HS-5 (cell line): ENCODE data around the gene CUEDC2.

Source experiments
- DNase-seq: peaks from one replicate; pipeline ENCODE4 v3.0.0-alpha.2; 2012; ENCODE audit warnings: low read depth

CUEDC2 gene

GRCh38 chr10:102396730-102397151, 35.6 kb downstream of the CUEDC2 start:
- no peak for DNase-seq

DNA sequence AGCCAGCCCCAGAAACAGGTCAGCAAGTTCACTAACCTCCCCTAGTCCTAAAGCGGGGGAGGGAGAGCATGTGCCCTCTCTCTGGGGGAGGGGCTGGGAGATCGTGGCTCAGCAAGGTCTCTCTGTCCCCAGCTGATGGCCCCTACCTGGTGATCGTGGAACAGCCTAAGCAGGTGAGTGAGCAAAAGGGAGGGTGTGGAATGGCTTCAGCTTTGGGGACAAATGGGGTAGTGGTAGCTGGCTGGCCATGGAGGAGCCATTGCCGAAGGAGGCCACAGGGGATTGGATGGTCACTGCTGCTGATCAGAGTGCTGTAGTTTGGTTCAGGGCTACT, 36.1 kb downstream of the CUEDC2 start:
- DNase-seq = no peak

DNA sequence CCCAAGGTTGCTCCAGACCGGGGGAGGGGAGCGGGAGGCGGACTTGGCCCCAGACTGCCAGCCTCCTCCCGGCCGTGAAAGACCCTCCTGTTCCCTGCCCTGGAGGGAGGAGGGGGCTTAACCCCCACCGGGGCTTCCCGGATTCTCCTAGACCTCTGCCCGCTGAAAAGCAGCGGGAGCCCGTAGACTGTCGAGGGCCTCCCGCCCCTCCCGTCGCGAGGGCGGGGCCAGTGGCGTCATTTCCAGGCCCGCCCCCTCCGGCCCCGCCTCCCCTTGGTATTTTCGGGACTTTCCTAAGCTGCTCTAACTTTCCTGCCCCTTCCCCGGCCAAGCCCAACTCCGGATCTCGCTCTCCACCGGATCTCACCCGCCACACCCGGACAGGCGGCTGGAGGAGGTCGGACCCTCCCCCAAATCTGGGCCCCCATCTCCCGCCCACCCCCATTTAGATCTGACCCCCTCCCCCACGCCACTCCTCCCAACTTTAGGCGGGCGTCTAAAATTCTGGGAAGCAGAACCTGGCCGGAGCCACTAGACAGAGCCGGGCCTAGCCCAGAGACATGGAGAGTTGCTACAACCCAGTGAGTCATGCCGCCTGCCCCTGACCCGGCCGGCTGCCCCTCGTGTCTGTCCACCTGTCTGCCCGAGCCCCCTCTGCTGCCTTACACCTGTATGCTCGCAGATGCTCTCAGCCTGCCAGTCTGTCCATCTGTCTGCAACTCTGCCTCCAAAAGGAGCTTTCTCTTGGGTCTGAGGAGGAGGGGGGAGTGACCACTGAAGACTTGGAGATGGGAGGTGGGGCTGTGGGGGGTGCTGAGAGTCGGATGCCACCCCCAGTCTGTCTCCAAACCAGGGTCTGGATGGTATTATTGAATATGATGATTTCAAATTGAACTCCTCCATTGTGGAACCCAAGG, 36.7 kb downstream of the CUEDC2 start, which contains the start of gene NFKB2:
NFKB2 (plus strand) TSS at position 306 of the 917 bp plus-strand sequence; CDS start at position 561, 255 bp downstream.
- DNase-seq = peak; percentile 48

DNA sequence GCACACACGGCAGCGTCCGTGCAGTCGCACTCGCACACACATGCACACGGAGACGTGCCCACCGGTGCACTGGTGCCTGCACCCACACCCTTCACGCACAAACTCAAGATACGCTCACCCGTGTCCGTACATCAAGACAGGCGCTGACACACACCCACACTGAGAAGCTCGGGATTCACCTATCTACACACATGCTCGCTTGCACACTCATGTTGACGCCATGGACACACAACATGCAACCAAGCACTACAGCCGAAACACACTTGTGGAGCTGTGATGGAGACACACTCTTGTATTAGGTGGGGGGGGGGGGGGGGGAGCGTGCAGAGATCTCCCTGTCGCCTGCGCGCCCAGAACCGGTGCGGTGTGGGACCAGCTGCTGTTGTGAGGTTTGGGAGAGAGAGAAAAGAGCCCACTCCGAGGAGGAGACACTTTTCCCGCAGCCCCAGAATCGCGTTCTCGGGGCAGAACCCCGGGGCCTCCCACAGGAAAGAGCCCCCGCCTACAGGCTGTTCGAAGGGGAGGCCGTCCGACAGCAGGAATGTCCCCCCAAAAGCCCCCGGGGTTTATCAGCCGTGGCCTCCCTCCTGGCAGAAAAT, 37.5 kb downstream of the CUEDC2 start:
- no peak for DNase-seq

DNA sequence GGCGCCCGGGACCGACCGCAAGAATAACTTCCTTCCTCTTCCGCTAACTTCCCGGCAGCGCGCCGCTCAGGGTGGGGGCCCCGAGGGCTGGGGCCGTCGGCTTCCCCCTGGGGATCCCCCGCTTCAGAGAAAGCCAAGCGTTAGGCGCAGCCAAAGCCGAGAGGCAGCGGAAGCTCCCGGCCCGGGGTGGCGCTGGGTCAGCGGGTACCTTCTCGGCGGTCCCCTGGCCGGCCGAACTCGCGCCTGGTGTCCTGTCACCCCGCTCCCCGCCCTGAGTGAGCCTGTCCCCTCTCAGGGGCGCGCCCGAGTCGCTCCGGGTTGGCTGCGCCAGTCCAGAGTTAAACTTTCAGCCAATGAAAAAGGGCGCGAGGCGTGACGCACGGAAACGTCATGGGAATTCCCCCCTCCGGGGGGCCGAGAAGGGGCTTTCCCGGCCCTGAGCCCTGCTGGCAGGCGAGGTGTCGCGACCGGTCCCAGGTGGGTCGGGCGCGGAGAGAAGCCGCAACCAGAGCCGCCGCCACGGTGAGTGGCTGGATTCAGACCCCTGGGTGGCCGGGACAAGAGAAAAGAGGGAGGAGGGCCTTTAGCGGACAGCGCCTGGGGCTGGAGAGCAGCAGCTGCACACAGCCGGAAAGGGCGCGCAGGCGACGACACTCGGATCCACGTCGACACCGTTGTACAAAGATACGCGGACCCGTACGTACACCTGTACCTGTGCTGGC, 38.1 kb downstream of the CUEDC2 start:
- peak; percentile 74 for DNase-seq

- DNase-seq = no peak
Measured at GRCh38 chr10:102393411-102394078, 38.8 kb downstream of the CUEDC2 start.

DNA sequence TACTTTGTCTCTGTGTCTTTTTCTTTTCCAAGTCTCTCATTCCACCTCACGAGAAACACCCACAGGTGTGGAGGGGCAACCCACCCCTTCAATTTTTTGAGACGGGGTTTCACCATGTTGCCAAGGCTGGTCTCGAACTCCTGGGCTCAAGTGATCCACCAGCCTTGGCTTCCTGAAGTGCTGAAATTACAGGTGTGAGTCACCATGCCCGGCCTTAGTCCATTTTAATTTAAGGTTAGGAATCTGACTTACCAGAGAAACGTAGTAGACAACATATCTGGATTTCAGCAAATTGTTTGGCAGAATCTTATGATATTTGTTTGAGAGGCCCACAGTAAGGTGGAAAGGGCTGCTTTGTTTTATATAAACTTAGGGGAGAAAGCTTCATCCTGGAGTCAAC, 40.1 kb downstream of the CUEDC2 start:
- DNase-seq = no peak

GRCh38 chr10:102389894-102390293, 42.5 kb downstream of the CUEDC2 start:
- DNase-seq = no peak

- no peak for DNase-seq
Measured at GRCh38 chr10:102384606-102385429, 47.6 kb downstream of the CUEDC2 start.

GRCh38 chr10:102384053-102384452, 48.3 kb downstream of the CUEDC2 start:
- DNase-seq = no peak

- DNase-seq = no peak
Measured at GRCh38 chr10:102382871-102383270, 49.5 kb downstream of the CUEDC2 start.

GRCh38 chr10:102381983-102382382, 50.4 kb downstream of the CUEDC2 start:
- no peak for DNase-seq

DNA sequence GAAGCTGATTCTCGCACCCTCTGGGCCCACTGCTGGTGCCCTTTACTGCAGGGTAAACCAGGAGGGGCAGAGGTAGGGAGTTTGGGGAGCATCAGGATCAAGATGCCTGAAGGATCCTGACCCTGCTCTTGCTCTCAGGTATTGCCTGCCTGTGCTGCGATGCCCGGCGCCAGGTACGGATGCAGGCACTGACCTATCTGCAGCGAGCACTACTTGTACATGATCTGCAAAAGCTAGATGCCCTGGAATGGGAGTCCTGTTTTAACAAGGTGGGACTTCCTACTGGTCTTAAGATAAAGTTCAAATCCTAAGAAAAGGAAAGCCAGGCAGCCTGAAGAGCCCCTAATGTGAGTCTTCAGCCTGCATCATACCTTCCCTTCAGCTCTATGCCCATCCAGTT, 53.0 kb downstream of the CUEDC2 start:
- no peak for DNase-seq

DNA sequence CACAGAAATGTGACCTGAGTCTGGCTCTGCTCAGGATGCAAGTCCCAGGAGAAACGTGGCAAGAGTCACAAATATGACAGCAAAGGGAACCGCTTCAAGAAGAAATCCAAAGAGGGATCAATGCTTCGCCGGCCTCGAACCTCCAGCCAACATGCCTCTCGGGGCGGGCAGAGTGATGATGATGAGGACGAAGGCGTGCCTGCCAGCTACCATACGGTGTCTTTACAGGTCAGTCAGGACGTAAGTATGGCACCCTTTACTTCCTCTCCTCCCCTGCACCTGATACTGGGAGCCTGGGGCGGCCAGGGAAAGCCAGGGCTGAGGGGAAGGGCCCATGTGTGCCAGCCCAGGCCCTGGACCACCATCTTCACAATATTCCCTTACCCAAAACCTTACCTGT, 55.5 kb downstream of the CUEDC2 start:
- DNase-seq = no peak

DNA sequence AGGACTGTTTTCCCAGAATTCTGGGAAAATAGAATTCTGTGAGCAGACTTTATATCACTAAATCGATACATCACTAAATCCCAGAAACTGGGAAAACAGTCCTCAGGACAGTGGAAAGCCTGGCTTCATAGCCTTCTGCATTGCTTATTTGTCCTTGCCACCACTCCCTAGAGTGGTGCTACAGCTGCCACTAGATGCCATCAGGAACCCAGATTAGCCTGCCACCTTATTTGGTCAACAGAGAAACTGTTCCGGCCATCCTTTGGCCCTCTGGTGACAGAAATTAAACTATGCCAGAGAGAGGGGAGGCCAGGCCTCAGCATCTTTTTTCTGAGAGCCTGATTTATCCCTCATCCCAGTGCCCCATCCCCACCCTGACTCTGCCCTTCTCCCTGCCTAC, 56.5 kb downstream of the CUEDC2 start:
- DNase-seq = no peak

- DNase-seq = no peak
Measured at GRCh38 chr10:102375250-102375649, 57.1 kb downstream of the CUEDC2 start.
